ENCODE data around the gene LPP.

LPP gene

DNA sequence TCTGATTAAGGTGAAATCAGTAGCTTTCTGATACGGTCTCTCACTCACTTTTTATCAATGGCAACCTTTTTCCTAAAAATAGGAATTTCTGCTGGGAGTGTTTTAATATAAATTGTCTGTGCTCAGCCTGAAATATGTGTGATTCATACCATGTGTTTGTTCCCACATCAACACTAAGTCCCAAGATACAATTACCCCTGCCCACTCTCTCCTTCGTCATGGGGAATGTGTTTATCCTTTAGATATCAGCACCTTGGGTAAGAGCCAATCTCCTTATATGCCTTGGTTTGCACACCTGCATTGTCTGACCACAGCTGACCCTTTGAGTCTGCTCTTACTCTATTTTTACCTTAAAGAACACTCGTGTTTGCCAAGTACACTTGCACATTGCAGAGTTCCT, 356.4 kb downstream of the LPP start:
- H3K4me3 Mint-ChIP-seq, result no peak overlapping the region

GRCh38 chr3:188513662-188514328, 359.8 kb downstream of the LPP start:
- H3K4me3 Mint-ChIP-seq, result no peak overlapping the region
- ATAC-seq, result no peak
- H3K9me3 Mint-ChIP-seq, result no peaks in the 10 kb centered on the region
- no peak overlapping the region for H3K27ac Mint-ChIP-seq
- DNase-seq, result no peak
- no peaks in the 10 kb centered on the region for H3K4me1 Mint-ChIP-seq
- H3K27me3 Mint-ChIP-seq, result no peaks in the 10 kb centered on the region

More for the DNA sequence above, 356.4 kb downstream of the LPP start:
- H3K4me1 Mint-ChIP-seq, result peaks cover 12% of the 10 kb centered on the region
- no peak for ATAC-seq
- peaks cover 6 to 7% of the 10 kb centered on the region in 2 donors for H3K9me3 Mint-ChIP-seq
- no peak overlapping the region for H3K27ac Mint-ChIP-seq
- no peaks in the 10 kb centered on the region for H3K27me3 Mint-ChIP-seq
- no peak for DNase-seq

DNA sequence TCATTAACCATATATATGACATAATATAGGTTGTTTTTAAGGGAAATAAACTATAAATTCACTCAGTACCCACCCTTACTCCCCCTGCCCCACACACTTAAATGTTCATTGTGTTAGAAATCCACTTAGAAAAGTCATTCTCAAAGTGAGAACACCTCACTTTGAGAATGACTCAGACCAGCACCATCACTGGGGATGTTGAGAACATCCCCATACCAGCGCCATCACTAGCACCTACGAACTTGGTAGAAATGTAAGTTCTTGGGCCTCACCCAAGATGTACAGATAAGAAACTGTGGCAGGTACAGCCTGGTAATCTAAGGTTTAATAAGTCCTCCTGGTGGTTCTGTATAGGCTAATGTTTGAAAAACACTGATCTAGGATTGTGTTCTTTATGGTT, 362.6 kb downstream of the LPP start:
- Mint-ChIP-seq H3K9me3 (no peaks in the 10 kb centered on the region), H3K27ac (no peak overlapping the region), H3K4me3 (no peak overlapping the region), H3K27me3 (no peaks in the 10 kb centered on the region), H3K4me1 (no peaks in the 10 kb centered on the region)
- ATAC-seq (peak; percentile 86), DNase-seq (peak in 1 of 2 donors; percentile 15)

DNA sequence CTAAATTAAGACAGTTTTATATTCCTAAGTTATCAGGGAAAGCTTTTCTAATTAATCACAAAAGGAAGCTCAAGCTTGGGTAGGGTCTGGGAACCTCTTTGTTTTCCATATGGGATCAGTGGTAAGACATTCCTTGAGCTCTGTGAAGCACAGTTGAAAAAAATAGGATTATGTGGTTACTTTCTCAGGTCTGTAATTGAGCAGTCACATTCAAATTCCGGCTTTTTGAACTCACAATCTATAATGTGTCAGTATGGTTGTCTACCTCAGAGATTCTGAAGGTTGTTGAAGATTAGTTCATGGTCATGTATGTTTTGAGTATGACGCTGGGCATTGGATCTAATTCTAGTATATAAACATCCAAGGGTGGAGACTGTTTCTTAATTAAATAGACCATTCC, 364.5 kb downstream of the LPP start:
- Mint-ChIP-seq H3K4me1 (no peaks in the 10 kb centered on the region), H3K4me3 (no peak overlapping the region), H3K9me3 (no peaks in the 10 kb centered on the region), H3K27me3 (no peaks in the 10 kb centered on the region), H3K27ac (no peak overlapping the region)
- ATAC-seq, result no peak
- DNase-seq, result no peak

DNA sequence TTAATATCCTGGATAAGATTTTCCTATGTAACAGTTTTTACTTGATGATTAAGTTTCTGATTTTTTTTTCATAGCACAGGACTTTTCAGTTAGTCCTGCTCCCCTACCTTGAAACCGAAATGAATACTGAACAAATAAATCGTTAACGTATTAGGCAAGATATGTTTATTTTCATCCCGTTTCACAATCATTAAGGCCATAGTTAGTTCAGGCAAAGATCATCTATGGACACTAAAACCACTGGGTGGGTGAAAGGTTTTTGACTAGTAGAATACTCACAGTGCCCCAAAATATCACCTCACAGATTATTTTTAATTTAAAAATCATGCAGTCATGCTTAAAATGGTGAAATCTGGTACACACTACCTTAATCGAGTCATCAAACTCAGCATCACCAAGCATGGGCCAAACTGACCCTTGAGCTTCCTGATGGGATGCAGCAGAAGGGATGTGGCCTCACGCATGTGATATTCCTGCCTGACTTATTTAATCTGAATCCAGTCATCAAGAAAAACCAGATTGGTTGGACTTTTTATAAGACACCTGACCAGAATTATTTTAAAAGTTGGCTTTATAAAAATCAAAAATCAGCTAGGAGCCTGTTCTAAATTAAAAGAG, 365.0 kb downstream of the LPP start:
- H3K9me3 Mint-ChIP-seq, result no peaks in the 10 kb centered on the region
- no peaks in the 10 kb centered on the region for H3K27me3 Mint-ChIP-seq
- H3K4me1 Mint-ChIP-seq, result no peaks in the 10 kb centered on the region
- H3K4me3 Mint-ChIP-seq, result no peak overlapping the region
- no peak for ATAC-seq
- no peak for DNase-seq
- no peak overlapping the region for H3K27ac Mint-ChIP-seq

DNA sequence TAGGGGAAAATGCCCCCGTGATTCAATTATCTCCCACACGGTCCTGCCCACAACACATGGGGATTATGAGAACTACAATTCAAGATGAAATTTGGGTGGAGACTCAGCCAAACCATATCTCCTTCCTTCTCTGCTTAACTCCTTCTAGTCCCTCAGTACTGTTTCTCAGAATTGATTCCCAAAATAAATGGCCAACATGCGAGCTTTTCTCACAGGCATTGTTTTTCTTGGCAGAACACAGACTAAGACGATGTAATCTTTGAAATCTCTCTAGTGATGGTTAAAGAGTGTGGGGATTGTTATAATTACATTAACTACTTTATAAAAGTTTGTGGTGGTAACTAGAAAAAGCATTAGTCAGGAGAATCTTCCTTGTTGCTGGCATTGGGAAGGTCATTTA, 366.5 kb downstream of the LPP start:
- Mint-ChIP-seq H3K4me3 (no peak overlapping the region), H3K27ac (no peak overlapping the region), H3K9me3 (no peaks in the 10 kb centered on the region), H3K27me3 (no peaks in the 10 kb centered on the region), H3K4me1 (no peaks in the 10 kb centered on the region)
- DNase-seq (no peak), ATAC-seq (no peak)

GRCh38 chr3:188522115-188522514, 368.2 kb downstream of the LPP start:
- DNase-seq, result no peak
- no peak for ATAC-seq
- Mint-ChIP-seq H3K4me1 (no peaks in the 10 kb centered on the region), H3K9me3 (no peaks in the 10 kb centered on the region), H3K27ac (no peak overlapping the region), H3K27me3 (no peaks in the 10 kb centered on the region), H3K4me3 (no peak overlapping the region)

GRCh38 chr3:188523291-188523690, 369.3 kb downstream of the LPP start:
- Mint-ChIP-seq H3K4me1 (no peaks in the 10 kb centered on the region), H3K27ac (no peak overlapping the region), H3K4me3 (no peak overlapping the region), H3K27me3 (no peaks in the 10 kb centered on the region), H3K9me3 (no peaks in the 10 kb centered on the region)
- ATAC-seq, result no peak
- no peak for DNase-seq

DNA sequence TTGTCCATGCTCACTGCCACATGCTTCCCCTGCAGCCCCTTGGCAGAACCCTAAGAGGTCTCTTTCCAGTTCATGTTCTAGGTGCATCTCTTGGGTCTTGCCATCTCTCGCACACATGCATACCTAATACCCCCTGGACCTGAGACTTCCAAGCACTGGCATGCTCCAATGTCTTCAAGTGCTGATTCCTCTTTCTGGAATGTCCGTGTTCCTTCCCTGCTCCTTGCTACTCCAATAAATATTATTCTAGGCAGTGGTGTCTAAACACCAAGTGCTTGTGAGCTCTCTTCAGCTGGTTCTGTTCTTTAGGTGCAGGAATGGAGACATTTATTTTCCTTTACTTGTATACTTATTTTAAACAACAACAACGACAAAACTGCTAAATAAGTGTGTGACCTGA, 370.1 kb downstream of the LPP start:
- no peak overlapping the region for H3K27ac Mint-ChIP-seq
- no peaks in the 10 kb centered on the region for H3K27me3 Mint-ChIP-seq
- H3K9me3 Mint-ChIP-seq, result no peaks in the 10 kb centered on the region
- ATAC-seq, result no peak
- DNase-seq, result no peak
- no peaks in the 10 kb centered on the region for H3K4me1 Mint-ChIP-seq
- H3K4me3 Mint-ChIP-seq, result no peak overlapping the region

- no peaks in the 10 kb centered on the region for H3K9me3 Mint-ChIP-seq
- no peak for DNase-seq
- H3K4me1 Mint-ChIP-seq, result no peaks in the 10 kb centered on the region
- no peak for ATAC-seq
- no peaks in the 10 kb centered on the region for H3K27me3 Mint-ChIP-seq
- H3K27ac Mint-ChIP-seq, result no peak overlapping the region
- H3K4me3 Mint-ChIP-seq, result no peak overlapping the region
Observed at GRCh38 chr3:188526057-188526456, 372.1 kb downstream of the LPP start.

DNA sequence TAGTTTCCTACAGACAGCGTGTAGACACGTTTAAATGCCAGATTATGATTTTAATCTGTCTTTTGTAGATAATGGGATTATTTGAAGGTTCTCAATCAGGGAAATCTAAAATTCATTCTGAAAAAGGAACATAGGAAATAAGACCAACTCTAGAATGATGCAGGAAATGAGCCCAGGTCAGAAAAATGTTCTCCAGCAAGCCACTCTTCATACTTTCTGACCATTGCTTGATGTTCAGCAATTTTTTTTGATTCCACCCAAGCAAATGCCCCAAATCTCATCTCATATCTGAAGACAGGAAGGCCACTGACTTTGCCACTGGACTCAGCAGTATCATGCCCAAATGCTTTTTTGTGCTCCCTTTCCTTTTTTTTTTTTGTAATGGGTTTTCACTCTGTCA, 373.4 kb downstream of the LPP start:
- Mint-ChIP-seq H3K4me3 (no peak overlapping the region), H3K27ac (no peak overlapping the region), H3K4me1 (no peaks in the 10 kb centered on the region), H3K9me3 (no peaks in the 10 kb centered on the region), H3K27me3 (no peaks in the 10 kb centered on the region)
- ATAC-seq (no peak), DNase-seq (no peak)

DNA sequence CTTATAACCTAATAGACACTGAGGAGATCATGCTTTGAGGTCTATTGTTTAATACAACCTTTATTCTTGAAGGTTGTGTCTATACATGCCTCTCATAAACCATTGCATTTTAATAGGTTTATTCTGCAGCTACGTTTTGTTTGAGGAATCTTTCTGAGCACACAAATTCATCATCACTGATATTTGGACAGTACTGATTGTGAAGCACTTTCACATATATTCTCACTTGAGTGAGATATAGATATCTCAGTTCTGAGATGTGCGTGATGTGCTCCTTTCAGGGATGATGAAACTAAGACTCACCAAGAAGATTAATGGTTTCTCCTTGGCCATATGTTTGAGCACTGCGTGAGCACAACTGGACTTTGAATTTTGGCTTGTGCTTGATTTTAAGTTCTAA, 374.4 kb downstream of the LPP start:
- Mint-ChIP-seq H3K4me3 (no peak overlapping the region), H3K9me3 (no peaks in the 10 kb centered on the region), H3K27me3 (no peaks in the 10 kb centered on the region), H3K27ac (no peak overlapping the region), H3K4me1 (no peaks in the 10 kb centered on the region)
- DNase-seq, result no peak
- ATAC-seq, result no peak

GRCh38 chr3:188529228-188529627, 375.3 kb downstream of the LPP start:
- no peaks in the 10 kb centered on the region for H3K9me3 Mint-ChIP-seq
- no peak for DNase-seq
- ATAC-seq, result no peak

GRCh38 chr3:188530226-188530625, 376.3 kb downstream of the LPP start:
- no peaks in the 10 kb centered on the region for H3K27me3 Mint-ChIP-seq
- no peaks in the 10 kb centered on the region for H3K4me1 Mint-ChIP-seq
- H3K4me3 Mint-ChIP-seq, result no peak overlapping the region
- no peak overlapping the region for H3K27ac Mint-ChIP-seq
- H3K9me3 Mint-ChIP-seq, result no peaks in the 10 kb centered on the region
- ATAC-seq (no peak), DNase-seq (no peak)

More at GRCh38 chr3:188529228-188529627, 375.3 kb downstream of the LPP start:
- H3K4me1 Mint-ChIP-seq, result no peaks in the 10 kb centered on the region
- no peaks in the 10 kb centered on the region for H3K27me3 Mint-ChIP-seq
- no peak overlapping the region for H3K27ac Mint-ChIP-seq
- no peak overlapping the region for H3K4me3 Mint-ChIP-seq

GRCh38 chr3:188531210-188531609, 377.3 kb downstream of the LPP start:
- DNase-seq (no peak), ATAC-seq (no peak)
- Mint-ChIP-seq H3K4me1 (no peaks in the 10 kb centered on the region), H3K4me3 (no peak overlapping the region), H3K9me3 (no peaks in the 10 kb centered on the region), H3K27me3 (no peaks in the 10 kb centered on the region), H3K27ac (no peak overlapping the region)

GRCh38 chr3:188533172-188533571, 379.2 kb downstream of the LPP start:
- no peak for ATAC-seq
- H3K9me3 Mint-ChIP-seq, result no peaks in the 10 kb centered on the region
- no peak overlapping the region for H3K4me3 Mint-ChIP-seq
- no peak overlapping the region for H3K27ac Mint-ChIP-seq
- no peak for DNase-seq
- no peaks in the 10 kb centered on the region for H3K27me3 Mint-ChIP-seq
- H3K4me1 Mint-ChIP-seq, result peaks cover 6% of the 10 kb centered on the region
